Pancreas (tissue), 10 donors: ENCODE measurements around the gene SLC9C2. TPM values are rescaled to one million over a fixed set of nuclear protein-coding genes. Genes with fewer than 3 reads are reported as not detected.

Experiments
- ATAC-seq, 4 donors: fragments of 200-7000 bp; cut with Tn5 transposase; one replicate each; pipeline versions ENCODE4 v1.8.0 to v1.9.1; 2020; ENCODE audit warnings: mild to moderate bottlenecking in 4 of 4, moderate library complexity in 4 of 4
- DNase-seq, 6 donors: peaks; one replicate each; pipeline ENCODE4 v3.0.0-alpha.2; 2020
- FAIRE-seq: peaks from 2 replicates; lab custom pipeline; 2012; peaks lifted over from hg19 to GRCh38; lab: Jason Lieb, UNC
- H3K27ac ChIP-seq, 4 donors: fragments of 200-600 bp; sonication (generic); 1 replicate in 3 of 4; 2 replicates in 1 of 4; pipeline versions ENCODE4 v1.5.0 to v1.8.0; 2020
- H3K27me3 ChIP-seq, 4 donors: fragments of 200-600 bp; one replicate each; pipeline ENCODE4 v1.8.0; 2021
- H3K36me3 ChIP-seq, 3 donors: fragments of 200-600 bp; sonication (generic) in 1 of 3; one replicate each; pipeline versions ENCODE4 v1.5.0 to v1.8.0; 2020 to 2021
- H3K4me1 ChIP-seq, 3 donors: fragments of 200-600 bp; one replicate each; pipeline ENCODE4 v1.8.0; 2021
- H3K4me3 ChIP-seq, 4 donors: fragments of 200-600 bp; sonication (generic) in 2 of 4; one replicate each; pipeline versions ENCODE4 v1.5.0 to v1.8.0; 2020 to 2021
- H3K9me3 ChIP-seq, 4 donors: fragments of 200-600 bp; one replicate each; pipeline ENCODE4 v1.8.0; 2021
- CTCF ChIP-seq, 4 donors: fragments of 200-600 bp; sonication (generic) in 3 of 4; IDR thresholded peaks; one replicate each; pipeline versions ENCODE4 v1.5.0 to v1.8.0; 2021; ENCODE audit warnings: antibody characterized with exemption in 4 of 4
- WGBS, 2 donors: extraction: QIAGEN DNeasy Blood & Tissue Kit; methylation state at CpG; one replicate each; pipeline ENCODE4 v1.1.7; 2013; 5-methylcytosine and 5-hydroxymethylcytosine counted together
- intact Hi-C, 3 donors: fragments of 100-400 bp; cut with DNase I; formaldehyde crosslinking; loops; one replicate each; pipeline versions ENCODE4 v1.11.1 to v1.14.2; 2022
- polyA plus RNA-seq, 2 donors: library from polyadenylated mRNA; stranded (reverse); fragments of 200-250 nt; gene quantifications; one replicate each; pipeline ENCODE4 v1.2.3, GENCODE V29; 2013
- total RNA-seq, 6 donors: library from RNA; stranded (reverse); fragmentation: NEBNext Ultra II Directional in 4 of 6; extraction: Animal tissue kit (Norgen Biotek cat#: 25700) in 4 of 6; gene quantifications; one replicate each; pipeline versions ENCODE4 v1.2.1 to v1.2.4, GENCODE V29; 2021 to 2023
- donor health status: healthy with polysubstance abuse.
- donor health status: DM: no; HTN: no; CAD: no; lungs with moderate emphysema.
- donor health status: DM: no; HTN: no; CAD: no.
- donor health status: control.
- donor health status: control.
- donor health status: Bipolar disorder and iron deficiency.
- donor health status: DM: yes; HTN: yes; CAD: no.
- donor health status: DM: no; HTN: no; CAD: no.
- donor health status: DM: no; HTN: no; CAD: no.
- donor health status: DM: yes; HTN: yes; CAD: no.

SLC9C2 gene
- total and polyA plus RNA-seq, 8 donors, result 0.06 to 0.28 (median 0.17) TPM; not detected in 3

- H3K9me3 ChIP-seq, result no peaks in the 10 kb centered on the region
- DNase-seq (no peak), FAIRE-seq (no peak), ATAC-seq (no peak)
- no peaks in the 10 kb centered on the region for H3K4me1 ChIP-seq
- no peak for TF ChIP-seq CTCF (IDR thresholded peaks at IDR 0.05)
- H3K27me3 ChIP-seq, result no peaks in the 10 kb centered on the region
- peaks cover 0 to 45% (median 18%) of the 10 kb centered on the region in 3 donors for H3K36me3 ChIP-seq
- intact Hi-C loops, result no loop called here
- H3K27ac ChIP-seq, result no peak overlapping the region
- WGBS, 2 donors, result 94 to 99% methylated on average over 5 of the region's 5 CpGs
- H3K4me3 ChIP-seq, result no peak overlapping the region
Measured at GRCh38 chr1:173489149-173489600, 113.7 kb downstream of the SLC9C2 start.

- 73 to 81% methylated on average over 2 of the region's 2 CpGs for WGBS, 2 donors
- Histone ChIP-seq H3K27ac (no peak overlapping the region), H3K4me1 (no peaks in the 10 kb centered on the region), H3K36me3 (peaks cover 0 to 57% (median 26%) of the 10 kb centered on the region in 3 donors), H3K4me3 (no peak overlapping the region), H3K9me3 (no peaks in the 10 kb centered on the region), H3K27me3 (no peaks in the 10 kb centered on the region)
- DNase-seq, result no peak
- ATAC-seq, result no peak
- no peak for FAIRE-seq
- TF ChIP-seq CTCF (IDR thresholded peaks at IDR 0.05), result no peak
- intact Hi-C loops, result no loop called here
Measured at GRCh38 chr1:173488001-173488400, 114.9 kb downstream of the SLC9C2 start.

- 80% methylated on average over 7 of the region's 7 CpGs for WGBS, 2 donors
- intact Hi-C loops, result no loop called here
- ATAC-seq (no peak), DNase-seq (no peak), FAIRE-seq (no peak)
- peaks cover 0 to 78% (median 45%) of the 10 kb centered on the region in 3 donors for H3K36me3 ChIP-seq
- no peaks in the 10 kb centered on the region for H3K9me3 ChIP-seq
- TF ChIP-seq CTCF (IDR thresholded peaks at IDR 0.05), result no peak
- H3K4me1 ChIP-seq, result no peaks in the 10 kb centered on the region
- no peak overlapping the region for H3K4me3 ChIP-seq
- H3K27me3 ChIP-seq, result no peaks in the 10 kb centered on the region
- H3K27ac ChIP-seq, result no peak overlapping the region
Measured at GRCh38 chr1:173485401-173485800, 117.5 kb downstream of the SLC9C2 start.

- no peak for TF ChIP-seq CTCF (IDR thresholded peaks at IDR 0.05)
- intact Hi-C loops, result no loop called here
- DNase-seq (no peak), FAIRE-seq (no peak), ATAC-seq (no peak)
- H3K4me1 ChIP-seq, result peaks cover 4 to 6% (median 6%) of the 10 kb centered on the region in 3 donors
- H3K36me3 ChIP-seq, result peaks cover 0 to 78% (median 45%) of the 10 kb centered on the region in 3 donors
- no peaks in the 10 kb centered on the region for H3K9me3 ChIP-seq
- H3K27me3 ChIP-seq, result no peaks in the 10 kb centered on the region
- WGBS, 2 donors, result 94% methylated on average over 2 of the region's 2 CpGs
- no peak overlapping the region for H3K27ac ChIP-seq
- no peak overlapping the region for H3K4me3 ChIP-seq
Measured at GRCh38 chr1:173484276-173484675, 118.6 kb downstream of the SLC9C2 start.

GRCh38 chr1:173482683-173483082 lies 120.2 kb downstream of the SLC9C2 start:
- H3K4me1 ChIP-seq, result peaks cover 12 to 18% (median 12%) of the 10 kb centered on the region in 3 donors
- 70 to 79% methylated on average over 1 of the region's 1 CpG for WGBS, 2 donors
- H3K36me3 ChIP-seq, result peaks cover 0 to 68% (median 45%) of the 10 kb centered on the region in 3 donors
- TF ChIP-seq CTCF (IDR thresholded peaks at IDR 0.05), result no peak
- no peak overlapping the region for H3K4me3 ChIP-seq
- H3K9me3 ChIP-seq, result no peaks in the 10 kb centered on the region
- intact Hi-C loops, result no loop called here
- H3K27me3 ChIP-seq, result no peaks in the 10 kb centered on the region
- FAIRE-seq, result no peak
- ATAC-seq, result no peak
- H3K27ac ChIP-seq, result no peak overlapping the region
- DNase-seq, result no peak
